OCI-LY3 (cell line): Measurements from ENCODE around the gene MPZL1.

Source experiments
- H2AFZ ChIP-seq: fragments of 200-600, 300-600 bp; shearing (Covaris generic); 2 replicates; pipeline ENCODE4 v1.6.0; 2014; ENCODE audit warnings: antibody characterized with exemption, low read depth, low read length
- H3K27ac ChIP-seq: fragments of 200-600, 300-600 bp; sonication (generic); 2 replicates; pipeline ENCODE4 v1.5.1; 2014; ENCODE audit warnings: mild to moderate bottlenecking, low read length, moderate library complexity, mixed read lengths
- H3K27me3 ChIP-seq: fragments of 200-600, 300-600 bp; sonication (generic); 2 replicates; pipeline ENCODE4 v1.6.1; 2014; ENCODE audit warnings: low read depth, low read length, mixed read lengths
- H3K36me3 ChIP-seq: fragments of 200-600, 300-600 bp; sonication (generic); replicated peaks from 2 replicates; pipeline ENCODE3; 2014; ENCODE audit warnings: low read depth, low read length, mixed read lengths
- H3K4me1 ChIP-seq: fragments of 300-600, 200-600 bp; sonication (generic); 2 replicates; pipeline ENCODE4 v1.6.1; 2014; ENCODE audit warnings: low read length, mixed read lengths
- H3K4me2 ChIP-seq: fragments of 200-600, 300-600 bp; sonication (generic); 2 replicates; pipeline ENCODE4 v1.6.1; 2014; ENCODE audit warnings: low read length, mixed read lengths
- H3K4me3 ChIP-seq: fragments of 300-600, 200-600 bp; sonication (generic); 2 replicates; pipeline ENCODE4 v1.5.1; 2014; ENCODE audit warnings: antibody characterized with exemption, mild to moderate bottlenecking, low read length, moderate library complexity
- H3K79me2 ChIP-seq: fragments of 300-600, 200-600 bp; shearing (Covaris generic); 2 replicates; pipeline ENCODE4 v1.6.1; 2014; ENCODE audit warnings: mild to moderate bottlenecking, low read length, mixed read lengths
- H3K9ac ChIP-seq: fragments of 300-600, 200-600 bp; shearing (Covaris generic); 2 replicates; pipeline ENCODE4 v1.6.0; 2014; ENCODE audit warnings: mild to moderate bottlenecking, low read length, moderate library complexity
- H3K9me3 ChIP-seq: fragments of 200-600, 300-600 bp; shearing (Covaris generic); 2 replicates; pipeline ENCODE4 v1.6.1; 2014; ENCODE audit warnings: low read length, mixed read lengths; ENCODE audit not compliant: insufficient read depth
- H4K20me1 ChIP-seq: fragments of 200-600, 300-600 bp; sonication (generic); 2 replicates; pipeline ENCODE4 v1.6.1; 2016; ENCODE audit warnings: low read length, mixed read lengths; ENCODE audit not compliant: insufficient read depth
- EZH2phosphoT487 ChIP-seq: fragments of 200-600 bp; shearing (Covaris generic); IDR thresholded peaks from 2 replicates; pipeline ENCODE4 v1.6.1; 2018; ENCODE audit warnings: antibody characterized with exemption, mixed run types, low read depth
- TF ChIP-seq, protein P1 (sequence below): fragments of 200-600, 300-600 bp; sonication (generic); IDR thresholded peaks from 2 replicates; pipeline ENCODE4 v1.5.1; 2014; ENCODE audit warnings: antibody characterized with exemption, low read length, low read depth

MPZL1 gene

DNA sequence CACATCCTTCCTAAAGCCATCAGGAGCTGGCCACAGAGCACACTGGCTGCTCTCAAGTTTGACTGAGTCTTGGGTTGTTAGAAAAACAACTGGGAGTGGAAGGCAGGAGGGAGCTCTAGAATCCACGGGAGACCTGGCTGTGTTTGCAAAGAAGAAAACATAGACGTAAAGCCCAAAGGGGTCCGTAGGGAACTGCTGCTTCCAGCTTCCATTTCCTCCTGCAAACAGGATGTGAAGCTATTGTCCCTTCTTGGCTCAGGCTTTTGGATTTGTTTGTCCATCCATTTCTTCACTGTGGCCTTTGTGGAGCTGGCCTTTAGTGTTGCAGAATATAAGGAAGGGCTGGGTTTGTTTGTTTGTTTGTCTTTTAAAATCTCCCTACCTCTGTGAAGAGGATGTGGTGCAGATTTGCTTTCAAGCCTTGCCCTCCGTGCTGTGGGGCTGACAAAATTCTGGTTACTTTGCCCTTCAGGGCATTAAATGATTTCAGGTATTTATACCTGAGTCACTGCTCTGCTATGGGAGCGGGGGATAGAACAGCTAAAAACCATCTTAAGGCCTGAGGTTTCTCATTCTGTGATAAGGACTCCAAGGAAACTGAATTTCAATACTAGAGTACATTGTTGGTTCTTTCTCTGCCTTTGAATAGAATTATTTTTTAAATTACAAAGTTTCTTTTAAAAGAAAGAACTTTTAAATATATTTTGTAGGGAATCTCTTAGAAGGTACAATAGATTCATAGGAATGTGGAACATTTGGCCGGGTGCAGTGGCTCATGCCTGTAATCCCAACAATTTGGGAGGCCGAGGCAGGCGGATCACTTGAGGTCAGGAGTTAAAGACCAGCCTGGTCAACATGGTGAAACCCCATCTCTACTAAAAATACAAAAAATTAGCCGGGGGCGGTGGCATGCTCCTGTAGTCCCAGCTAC lies 74.3 kb downstream of the MPZL1 start:
- no peak overlapping the region for H3K27ac ChIP-seq
- no peak overlapping the region for H3K9ac ChIP-seq
- no peak for TF ChIP-seq EZH2phosphoT487
- TF ChIP-seq, protein P1, sequence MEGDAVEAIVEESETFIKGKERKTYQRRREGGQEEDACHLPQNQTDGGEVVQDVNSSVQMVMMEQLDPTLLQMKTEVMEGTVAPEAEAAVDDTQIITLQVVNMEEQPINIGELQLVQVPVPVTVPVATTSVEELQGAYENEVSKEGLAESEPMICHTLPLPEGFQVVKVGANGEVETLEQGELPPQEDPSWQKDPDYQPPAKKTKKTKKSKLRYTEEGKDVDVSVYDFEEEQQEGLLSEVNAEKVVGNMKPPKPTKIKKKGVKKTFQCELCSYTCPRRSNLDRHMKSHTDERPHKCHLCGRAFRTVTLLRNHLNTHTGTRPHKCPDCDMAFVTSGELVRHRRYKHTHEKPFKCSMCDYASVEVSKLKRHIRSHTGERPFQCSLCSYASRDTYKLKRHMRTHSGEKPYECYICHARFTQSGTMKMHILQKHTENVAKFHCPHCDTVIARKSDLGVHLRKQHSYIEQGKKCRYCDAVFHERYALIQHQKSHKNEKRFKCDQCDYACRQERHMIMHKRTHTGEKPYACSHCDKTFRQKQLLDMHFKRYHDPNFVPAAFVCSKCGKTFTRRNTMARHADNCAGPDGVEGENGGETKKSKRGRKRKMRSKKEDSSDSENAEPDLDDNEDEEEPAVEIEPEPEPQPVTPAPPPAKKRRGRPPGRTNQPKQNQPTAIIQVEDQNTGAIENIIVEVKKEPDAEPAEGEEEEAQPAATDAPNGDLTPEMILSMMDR = no peak
- H2AFZ ChIP-seq = no peak overlapping the region
- peaks cover 10% of the 10 kb centered on the region for H3K36me3 ChIP-seq
- H3K4me2 ChIP-seq = no peak overlapping the region
- no peaks in the 10 kb centered on the region for H3K9me3 ChIP-seq
- H4K20me1 ChIP-seq = no peaks in the 10 kb centered on the region
- no peak overlapping the region for H3K4me3 ChIP-seq
- no peaks in the 10 kb centered on the region for H3K27me3 ChIP-seq
- H3K4me1 ChIP-seq = no peaks in the 10 kb centered on the region
- H3K79me2 ChIP-seq = no peaks in the 10 kb centered on the region

DNA sequence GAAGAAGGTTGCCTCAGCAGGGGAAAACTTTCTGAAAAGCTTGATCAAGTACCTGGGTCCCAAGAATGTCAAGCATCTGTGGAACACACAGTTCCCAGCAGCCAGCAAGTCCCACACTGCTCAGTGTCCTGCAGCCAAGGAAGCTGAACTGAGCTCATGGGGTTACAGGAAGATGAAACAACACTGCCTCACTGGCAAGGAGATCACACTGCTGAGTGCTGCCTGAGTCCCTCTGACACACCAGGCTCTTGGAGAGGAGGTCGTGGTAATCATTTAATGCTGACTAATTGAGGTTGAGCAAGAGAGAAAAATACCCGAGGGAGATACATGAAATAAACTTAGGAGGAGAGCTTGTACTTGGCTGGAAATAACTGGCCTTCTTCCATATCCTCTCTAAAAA lies 75.2 kb downstream of the MPZL1 start:
- no peaks in the 10 kb centered on the region for H3K9me3 ChIP-seq
- no peaks in the 10 kb centered on the region for H3K27me3 ChIP-seq
- no peak for TF ChIP-seq EZH2phosphoT487
- TF ChIP-seq, protein P1 = no peak
- H3K4me2 ChIP-seq = no peak overlapping the region
- no peak overlapping the region for H3K9ac ChIP-seq
- no peaks in the 10 kb centered on the region for H3K79me2 ChIP-seq
- no peak overlapping the region for H3K27ac ChIP-seq
- no peaks in the 10 kb centered on the region for H3K4me1 ChIP-seq
- H2AFZ ChIP-seq = no peak overlapping the region
- peaks cover 5% of the 10 kb centered on the region for H3K36me3 ChIP-seq
- no peaks in the 10 kb centered on the region for H4K20me1 ChIP-seq
- H3K4me3 ChIP-seq = no peak overlapping the region

DNA sequence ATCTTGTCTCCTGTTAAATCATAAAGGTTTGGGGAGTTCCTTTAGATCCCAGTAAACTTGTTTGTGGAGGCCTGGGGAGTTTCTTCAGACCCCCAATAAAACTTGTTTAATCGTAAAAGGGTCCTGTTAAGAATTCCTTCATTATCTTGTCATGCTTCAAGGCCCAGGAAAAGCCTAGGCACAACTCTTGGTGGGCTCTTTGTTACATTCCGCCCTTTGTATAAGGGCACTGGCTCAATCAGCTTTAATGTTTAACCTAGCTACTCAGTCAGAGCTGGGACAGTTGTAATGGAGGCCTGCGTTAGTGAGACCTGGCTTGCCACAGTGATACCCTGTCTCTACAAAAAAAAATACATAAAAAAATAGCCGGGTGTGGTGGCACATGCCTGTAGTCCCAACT lies 77.2 kb downstream of the MPZL1 start:
- H4K20me1 ChIP-seq = no peaks in the 10 kb centered on the region
- H3K27ac ChIP-seq = no peak overlapping the region
- H3K9me3 ChIP-seq = no peaks in the 10 kb centered on the region
- H3K4me1 ChIP-seq = peaks cover 10% of the 10 kb centered on the region
- H3K4me3 ChIP-seq = no peak overlapping the region
- no peak overlapping the region for H3K4me2 ChIP-seq
- H3K36me3 ChIP-seq = no peaks in the 10 kb centered on the region
- no peak for TF ChIP-seq EZH2phosphoT487
- TF ChIP-seq, protein P1 = no peak
- no peak overlapping the region for H3K9ac ChIP-seq
- H3K79me2 ChIP-seq = no peaks in the 10 kb centered on the region
- H3K27me3 ChIP-seq = no peaks in the 10 kb centered on the region
- no peak overlapping the region for H2AFZ ChIP-seq

DNA sequence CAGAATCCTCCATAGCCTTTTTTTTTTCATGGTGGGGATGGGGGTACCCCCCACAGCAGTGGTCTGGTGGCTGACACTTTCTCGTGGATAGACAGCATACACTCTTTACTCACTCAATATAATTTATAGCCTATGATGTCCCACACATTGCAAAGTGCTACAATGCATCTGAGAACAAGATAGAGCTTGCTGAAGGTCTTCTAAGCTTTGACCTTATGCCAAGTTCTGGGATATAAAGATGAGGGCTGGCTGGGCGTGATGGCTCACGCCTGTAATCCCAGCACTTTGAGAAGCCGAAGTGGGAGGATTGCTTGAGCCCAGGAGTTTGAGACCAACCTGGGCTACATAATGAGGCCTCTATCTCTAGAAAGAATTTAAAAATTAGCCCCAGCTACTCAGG lies 78.0 kb downstream of the MPZL1 start:
- peaks cover 18% of the 10 kb centered on the region for H3K4me1 ChIP-seq
- no peak for TF ChIP-seq EZH2phosphoT487
- TF ChIP-seq, protein P1 = no peak
- no peak overlapping the region for H3K27ac ChIP-seq

More for the DNA sequence above, 78.0 kb downstream of the MPZL1 start:
- Histone ChIP-seq H3K36me3 (no peaks in the 10 kb centered on the region), H3K79me2 (no peaks in the 10 kb centered on the region), H3K9me3 (no peaks in the 10 kb centered on the region), H3K27me3 (no peaks in the 10 kb centered on the region), H3K4me3 (no peak overlapping the region), H4K20me1 (no peaks in the 10 kb centered on the region), H3K9ac (no peak overlapping the region), H3K4me2 (no peak overlapping the region), H2AFZ (no peak overlapping the region)
